HG03565 (cell line): ENCODE measurements around the gene GAPDHS.

Source experiments
- ATAC-seq: cut with Tn5 transposase; IDR thresholded peaks from one replicate; pipeline ENCODE4 v1.9.1; 2021; ENCODE audit warnings: mild to moderate bottlenecking, moderate library complexity; ENCODE audit not compliant: unreplicated experiment

GAPDHS gene

GRCh38 chr19:35585848-35586247 is 52.6 kb downstream of the GAPDHS start, which contains the start of gene PMIS2:
PMIS2 (plus strand) TSS chr19:35586173; CDS start chr19:35586260, 87 bp downstream.
- ATAC-seq: no peak

DNA sequence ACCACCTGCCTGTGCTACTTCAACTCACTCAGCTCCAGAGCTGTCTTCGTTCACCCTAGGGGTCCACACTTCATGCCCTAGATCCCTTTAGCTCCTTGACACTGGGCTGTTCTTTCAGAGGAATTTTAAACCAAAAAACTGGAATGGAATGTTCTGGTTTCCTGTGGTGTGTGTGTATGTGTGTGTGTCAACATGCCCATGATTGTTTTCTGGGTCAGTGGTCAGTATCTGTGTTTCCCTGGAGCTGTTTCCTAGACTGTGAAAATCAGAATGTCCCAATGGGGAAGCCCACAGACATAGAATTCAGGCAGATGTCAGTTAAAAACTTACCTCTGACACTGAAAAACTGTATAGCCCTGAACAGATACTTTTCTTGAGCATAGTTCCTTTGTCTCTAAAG is 54.1 kb downstream of the GAPDHS start:
- no peak for ATAC-seq

GRCh38 chr19:35590875-35591274 is 57.6 kb downstream of the GAPDHS start:
- ATAC-seq: no peak

DNA sequence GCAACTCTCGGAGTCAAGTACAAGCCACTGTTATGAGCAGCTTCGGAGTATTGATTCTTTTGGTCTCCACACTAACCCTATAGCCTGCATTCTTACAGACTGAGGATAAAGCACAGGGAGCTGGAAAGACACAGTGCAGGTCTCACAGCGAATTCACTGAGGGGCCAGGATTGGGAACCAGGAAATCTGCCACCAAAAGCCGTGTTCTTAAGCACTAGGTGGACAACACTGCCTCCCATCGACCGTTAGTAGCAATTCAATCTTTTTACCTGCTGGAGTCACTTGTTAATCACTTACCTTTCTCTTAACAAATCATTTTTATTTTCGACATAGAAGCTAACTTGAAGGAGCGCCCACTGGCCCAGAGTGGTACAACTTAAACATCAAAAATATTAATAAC is 59.0 kb downstream of the GAPDHS start:
- ATAC-seq: no peak
